SU-DHL-6 (cell line): ENCODE measurements around the gene AKR1D1.
"Not testable (repeated sequence)": the region's sequence is repeated elsewhere in the genome, so short reads cannot be mapped to it uniquely, and the experiment has no call there.

Experiments
- H2AFZ ChIP-seq: fragments of 200-600 bp; sonication (generic); 2 replicates; pipeline ENCODE4 v1.6.1; 2014; ENCODE audit warnings: low read depth, mild to moderate bottlenecking, moderate library complexity, mixed read lengths, antibody characterized with exemption, low read length; ENCODE audit not compliant: severe bottlenecking
- H3F3A ChIP-seq: fragments of 200-600 bp; shearing (Covaris generic); 2 replicates; pipeline ENCODE4 v1.6.0; 2016; ENCODE audit warnings: antibody characterized with exemption, mild to moderate bottlenecking; ENCODE audit not compliant: insufficient read depth
- H3K27ac ChIP-seq: fragments of 200-600 bp; sonication (generic); 2 replicates; pipeline ENCODE4 v1.5.1; 2016; ENCODE audit warnings: low read depth, mild to moderate bottlenecking, low read length, moderate library complexity, mixed read lengths
- H3K27me3 ChIP-seq: fragments of 200-600 bp; sonication (generic), shearing (Covaris generic); 2 replicates; pipeline ENCODE4 v1.6.0; 2014; ENCODE audit warnings: mild to moderate bottlenecking, low read length
- H3K36me3 ChIP-seq: fragments of 200-600 bp; sonication (generic); 2 replicates; pipeline ENCODE4 v1.6.1; 2014; ENCODE audit warnings: mild to moderate bottlenecking, low read length, mixed read lengths
- H3K4me2 ChIP-seq: fragments of 300-600, 200-600 bp; shearing (Covaris generic), sonication (generic); 2 replicates; pipeline ENCODE4 v1.6.0; 2014; ENCODE audit warnings: low read length, low read depth, mild to moderate bottlenecking; ENCODE audit not compliant: poor library complexity, severe bottlenecking
- H3K4me3 ChIP-seq: fragments of 200-600 bp; sonication (generic); 2 replicates; pipeline ENCODE4 v1.5.1; 2014; ENCODE audit warnings: antibody characterized with exemption, low read length, mild to moderate bottlenecking, mixed read lengths; ENCODE audit not compliant: insufficient read depth, poor library complexity, severe bottlenecking
- H3K79me2 ChIP-seq: fragments of 200-600 bp; sonication (generic); 2 replicates; pipeline ENCODE4 v1.6.1; 2014; ENCODE audit warnings: mild to moderate bottlenecking, low read length, moderate library complexity; ENCODE audit not compliant: insufficient read depth
- H3K9ac ChIP-seq: fragments of 200-600 bp; sonication (generic); 2 replicates; pipeline ENCODE4 v1.7.0; 2014; ENCODE audit warnings: mild to moderate bottlenecking, low read length
- H3K9me2 ChIP-seq: fragments of 200-600 bp; sonication (generic); replicated peaks from 2 replicates; pipeline ENCODE4 v1.6.1; 2014; ENCODE audit warnings: low read length; ENCODE audit not compliant: insufficient read depth
- H3K9me3 ChIP-seq: fragments of 200-600 bp; sonication (generic); 2 replicates; pipeline ENCODE4 v1.6.1; 2014; ENCODE audit warnings: low read length, mixed read lengths; ENCODE audit not compliant: insufficient read depth
- H4K20me1 ChIP-seq: fragments of 200-600 bp; sonication (generic); 2 replicates; pipeline ENCODE4 v1.6.1; 2014; ENCODE audit warnings: low read depth, mild to moderate bottlenecking, antibody characterized with exemption, low read length, moderate library complexity, mixed read lengths
- EZH2phosphoT487 ChIP-seq: fragments of 200-600 bp; sonication (generic), shearing (Covaris generic); conservative IDR thresholded peaks from 2 replicates; pipeline ENCODE4 v1.6.1; 2018; ENCODE audit warnings: mild to moderate bottlenecking, antibody characterized with exemption, low read length, moderate library complexity, mixed read lengths
- TF ChIP-seq, protein P1 (sequence below): fragments of 200-600 bp; sonication (generic); IDR thresholded peaks from one replicate; pipeline ENCODE4 v1.5.1; 2017; ENCODE audit warnings: antibody characterized with exemption, mild to moderate bottlenecking, low read length, moderate library complexity; ENCODE audit not compliant: insufficient read depth, poor library complexity, severe bottlenecking

The AKR1D1 gene

DNA sequence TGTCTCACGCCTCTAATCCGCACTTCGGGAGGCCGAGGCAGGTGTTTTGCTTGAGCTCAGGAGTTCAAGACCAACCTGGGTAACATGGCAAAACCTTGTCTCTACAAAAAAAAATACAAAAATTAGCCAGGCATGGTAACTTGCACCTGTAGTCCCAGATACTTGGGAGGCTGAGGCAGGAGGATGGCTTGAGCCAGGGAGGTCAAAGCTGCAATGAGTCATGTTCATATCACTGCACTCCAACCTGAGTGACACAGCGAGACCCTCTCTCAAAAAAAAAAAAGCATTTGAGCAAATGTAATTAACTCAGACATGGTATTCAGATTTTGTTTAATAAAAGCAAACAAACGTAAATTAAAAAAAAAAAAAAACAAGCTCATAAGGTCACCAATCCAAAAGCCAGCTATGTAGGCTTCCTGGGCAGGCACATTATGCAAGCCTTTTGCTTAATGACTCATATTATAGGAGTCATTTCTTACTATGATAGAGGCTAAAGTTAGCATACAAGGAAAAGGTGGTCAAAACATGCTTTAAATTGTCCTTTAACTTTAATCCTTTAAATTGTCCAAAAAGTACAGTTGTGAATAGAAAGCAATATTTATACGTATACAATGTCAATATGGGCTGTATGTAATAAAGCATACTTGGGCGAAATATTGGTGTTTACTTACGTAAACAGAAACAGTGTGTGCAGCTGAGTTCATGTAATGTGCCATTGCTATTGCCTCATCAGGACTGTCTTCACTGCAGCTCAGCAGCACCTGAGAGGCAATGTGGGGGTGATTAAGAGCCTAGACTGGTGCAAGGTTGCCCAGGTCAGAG is 13.0 kb downstream of the AKR1D1 start:
- Histone ChIP-seq H4K20me1 (no peaks in the 10 kb centered on the region), H3F3A (no peaks in the 10 kb centered on the region), H3K4me2 (no peak overlapping the region), H3K36me3 (no peaks in the 10 kb centered on the region), H3K79me2 (no peaks in the 10 kb centered on the region), H3K9me3 (no peaks in the 10 kb centered on the region), H3K9ac (no peak overlapping the region), H3K4me3 (no peak overlapping the region), H2AFZ (no peak overlapping the region), H3K9me2 (0 out of 2 replicates have a peak, but pooled peaks cover 4% of the 10 kb centered on the region), H3K27ac (no peak overlapping the region), H3K27me3 (no peaks in the 10 kb centered on the region)
- TF ChIP-seq, protein P1, sequence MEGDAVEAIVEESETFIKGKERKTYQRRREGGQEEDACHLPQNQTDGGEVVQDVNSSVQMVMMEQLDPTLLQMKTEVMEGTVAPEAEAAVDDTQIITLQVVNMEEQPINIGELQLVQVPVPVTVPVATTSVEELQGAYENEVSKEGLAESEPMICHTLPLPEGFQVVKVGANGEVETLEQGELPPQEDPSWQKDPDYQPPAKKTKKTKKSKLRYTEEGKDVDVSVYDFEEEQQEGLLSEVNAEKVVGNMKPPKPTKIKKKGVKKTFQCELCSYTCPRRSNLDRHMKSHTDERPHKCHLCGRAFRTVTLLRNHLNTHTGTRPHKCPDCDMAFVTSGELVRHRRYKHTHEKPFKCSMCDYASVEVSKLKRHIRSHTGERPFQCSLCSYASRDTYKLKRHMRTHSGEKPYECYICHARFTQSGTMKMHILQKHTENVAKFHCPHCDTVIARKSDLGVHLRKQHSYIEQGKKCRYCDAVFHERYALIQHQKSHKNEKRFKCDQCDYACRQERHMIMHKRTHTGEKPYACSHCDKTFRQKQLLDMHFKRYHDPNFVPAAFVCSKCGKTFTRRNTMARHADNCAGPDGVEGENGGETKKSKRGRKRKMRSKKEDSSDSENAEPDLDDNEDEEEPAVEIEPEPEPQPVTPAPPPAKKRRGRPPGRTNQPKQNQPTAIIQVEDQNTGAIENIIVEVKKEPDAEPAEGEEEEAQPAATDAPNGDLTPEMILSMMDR: no peak
- TF ChIP-seq EZH2phosphoT487: no peak

- Histone ChIP-seq H3K4me2 (no peak overlapping the region), H3K4me3 (no peak overlapping the region), H3K9me2 (0 out of 2 replicates have a peak, but pooled peaks cover 4% of the 10 kb centered on the region), H3K27ac (no peak overlapping the region), H4K20me1 (no peaks in the 10 kb centered on the region), H3F3A (no peaks in the 10 kb centered on the region), H3K36me3 (no peaks in the 10 kb centered on the region), H3K79me2 (no peaks in the 10 kb centered on the region), H3K9ac (no peak overlapping the region), H3K27me3 (no peaks in the 10 kb centered on the region), H2AFZ (no peak overlapping the region), H3K9me3 (no peaks in the 10 kb centered on the region)
- TF ChIP-seq, protein P1: no peak
- no peak for TF ChIP-seq EZH2phosphoT487
Observed at GRCh38 chr7:138091032-138091431, 14.8 kb downstream of the AKR1D1 start.

- not testable (repeated sequence) for H4K20me1 ChIP-seq, H3F3A ChIP-seq, H3K27me3 ChIP-seq, H3K79me2 ChIP-seq, H3K9me2 ChIP-seq, H3K4me2 ChIP-seq, H3K9ac ChIP-seq, H3K36me3 ChIP-seq, H3K27ac ChIP-seq, H2AFZ ChIP-seq, H3K4me3 ChIP-seq, H3K9me3 ChIP-seq
Observed at GRCh38 chr7:138091840-138092239, 15.6 kb downstream of the AKR1D1 start.

DNA sequence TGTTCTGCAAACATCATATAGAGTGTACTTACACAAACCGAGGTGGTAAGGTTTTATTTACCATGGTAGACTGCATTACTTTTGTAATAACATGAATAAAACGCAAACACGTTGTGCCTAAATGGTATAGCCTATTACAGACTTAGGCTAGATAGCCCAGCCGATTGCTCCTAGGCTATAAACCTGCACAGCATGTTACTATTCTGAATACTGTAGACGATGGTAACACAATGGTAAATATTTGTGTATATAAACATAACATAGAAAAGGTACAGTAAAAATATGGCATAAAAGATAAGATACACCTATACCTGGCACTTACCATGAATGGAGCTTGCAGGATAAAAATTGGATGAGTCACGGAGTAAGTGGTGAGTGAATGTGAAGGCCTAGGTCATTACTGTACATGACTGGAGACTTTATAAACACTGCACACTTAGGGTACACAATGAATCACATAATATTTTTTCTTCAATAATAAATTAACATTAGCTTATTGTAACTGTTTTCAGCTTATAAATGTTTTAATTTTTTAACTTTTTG is 16.3 kb downstream of the AKR1D1 start:
- H3K27ac ChIP-seq: no peak overlapping the region
- no peaks in the 10 kb centered on the region for H3K9me2 ChIP-seq
- no peak overlapping the region for H3K4me3 ChIP-seq
- H4K20me1 ChIP-seq: no peaks in the 10 kb centered on the region
- H3K4me2 ChIP-seq: no peak overlapping the region
- H3K27me3 ChIP-seq: no peaks in the 10 kb centered on the region
- H3K9me3 ChIP-seq: no peaks in the 10 kb centered on the region
- H3F3A ChIP-seq: no peaks in the 10 kb centered on the region
- no peak overlapping the region for H3K9ac ChIP-seq
- no peak for TF ChIP-seq EZH2phosphoT487
- TF ChIP-seq, protein P1: no peak
- no peak overlapping the region for H2AFZ ChIP-seq
- no peaks in the 10 kb centered on the region for H3K79me2 ChIP-seq
- no peaks in the 10 kb centered on the region for H3K36me3 ChIP-seq
